K562 (cell line): ENCODE results near the gene IL1RAPL2. TPM values are rescaled to one million over a fixed set of nuclear protein-coding genes. Genes with fewer than 3 reads are reported as not detected.

Source experiments
- ATAC-seq: fragments of 200-7000 bp; cut with Tn5 transposase; 3 replicates; pipeline ENCODE4 v1.9.1; 2020; ENCODE audit warnings: moderate library complexity
- BruUV-seq: library from RNA; stranded (reverse); fragments of 400-500 nt; replicated peaks from 2 replicates; lab custom pipeline; 2021; lab: Mats Ljungman, UMichigan
- CTCF ChIA-PET: fragments of 300-600 bp; formaldehyde crosslinking; extraction: SDS; loops from one replicate; lab custom pipeline; 2021; ENCODE audit warnings: low intra/inter-chr PET ratio; lab: Yijun Ruan, JAX
- POLR2A ChIA-PET: fragments of 300-600, 350-650 bp; sonication (Branson Sonifier 250); formaldehyde crosslinking; extraction: SDS; loops from one replicate; lab custom pipeline; 2021; ENCODE audit warnings: antibody characterized with exemption, inconsistent platforms; lab: Yijun Ruan, JAX
- DNase-seq, 4 experiments: peaks; one replicate each; pipeline versions ENCODE4 v3.0.0 to v3.0.0-alpha.2; 2011 to 2018; ENCODE audit warnings: low spot score in 3 of 4, mixed read lengths in 3 of 4; ENCODE audit errors: extremely low read depth in 1 of 4
- FAIRE-seq: peaks from 2 replicates; lab custom pipeline; 2011; peaks lifted over from hg19 to GRCh38; lab: Jason Lieb, UNC
- H2AFZ ChIP-seq: 2 replicates; pipeline ENCODE4 v1.6.0; 2011; ENCODE audit warnings: low read depth, low read length, control low read depth, inconsistent platforms
- H3K27ac ChIP-seq: fragments of 200-600 bp; 3 replicates; pipeline ENCODE4 v1.8.0; 2011; ENCODE audit warnings: low read depth, mild to moderate bottlenecking, control low read depth, inconsistent platforms, low read length, moderate library complexity, mixed read lengths; ENCODE audit errors: extremely low read depth
- H3K27me3 ChIP-seq, 2 experiments: fragments of 300-600 bp in 1 of 2; 2 replicates in 1 of 2; 3 replicates in 1 of 2; pipeline versions ENCODE4 v1.6.0 to v1.8.0; 2011; ENCODE audit warnings: inconsistent platforms in 2 of 2, low read length in 2 of 2, mild to moderate bottlenecking in 1 of 2, mixed read lengths in 1 of 2, moderate library complexity in 1 of 2; ENCODE audit not compliant: control insufficient read depth in 2 of 2, insufficient read depth in 2 of 2
- H3K36me3 ChIP-seq: fragments of 300-600 bp; 3 replicates; pipeline ENCODE4 v1.8.0; 2011; ENCODE audit warnings: mild to moderate bottlenecking, low read length, inconsistent platforms; ENCODE audit not compliant: control insufficient read depth, insufficient read depth
- H3K4me1 ChIP-seq, 2 experiments: fragments of 200-600 bp in 1 of 2; replicated peaks in 1 of 2; 2 replicates in 1 of 2; 3 replicates in 1 of 2; pipeline versions ENCODE4 v1.5.1 to v1.8.0; 2011; ENCODE audit warnings: inconsistent platforms in 2 of 2, low read length in 2 of 2, mild to moderate bottlenecking in 1 of 2, mixed read lengths in 1 of 2, moderate library complexity in 1 of 2; ENCODE audit not compliant: control insufficient read depth in 2 of 2, insufficient read depth in 2 of 2
- H3K4me2 ChIP-seq: 2 replicates; pipeline ENCODE4 v1.6.1; 2011; ENCODE audit warnings: low read length, control low read depth, inconsistent platforms, mixed read lengths; ENCODE audit not compliant: insufficient read depth
- H3K4me3 ChIP-seq: fragments of 200-600 bp; sonication (generic), shearing (Covaris generic); 2 replicates; pipeline ENCODE4 v1.5.1; 2016; ENCODE audit warnings: control low read depth, inconsistent platforms
- H3K79me2 ChIP-seq: fragments of 200-600 bp; 3 replicates; pipeline ENCODE4 v1.8.0; 2011; ENCODE audit warnings: low read length, inconsistent platforms; ENCODE audit not compliant: control insufficient read depth, insufficient read depth
- H3K9ac ChIP-seq, 2 experiments: 2 replicates each; pipeline versions ENCODE4 v1.6.0 to v1.6.1; 2011; ENCODE audit warnings: low read depth in 2 of 2, low read length in 2 of 2, control low read depth in 1 of 2, inconsistent platforms in 1 of 2, mild to moderate bottlenecking in 1 of 2, mixed read lengths in 1 of 2; ENCODE audit not compliant: insufficient read depth in 1 of 2
- H3K9me1 ChIP-seq: one replicate; pipeline ENCODE4 v1.6.0; 2011; ENCODE audit warnings: inconsistent platforms, mild to moderate bottlenecking, low read length, moderate library complexity; ENCODE audit not compliant: control insufficient read depth, insufficient read depth
- H3K9me3 ChIP-seq: replicated peaks from 2 replicates; pipeline ENCODE4 v1.5.1; 2011; ENCODE audit warnings: low read depth, low read length, inconsistent platforms; ENCODE audit not compliant: control insufficient read depth, insufficient read depth
- H4K20me1 ChIP-seq: replicated peaks from 2 replicates; pipeline ENCODE4 v1.6.1; 2011; ENCODE audit warnings: low read length, inconsistent platforms, mixed read lengths; ENCODE audit not compliant: control insufficient read depth, insufficient read depth
- JUN ChIP-seq, 2 experiments: sonication (generic) in 1 of 2; formaldehyde crosslinking in 1 of 2; IDR thresholded peaks; 2 replicates each; pipeline versions ENCODE4 v1.6.1 to v1.8.0; 2012 to 2022; ENCODE audit warnings: borderline replicate concordance in 2 of 2, mild to moderate bottlenecking in 2 of 2, improper control_type of control experiment in 1 of 2, low read depth in 1 of 2, low read length in 1 of 2, missing genetic modification reagents in 1 of 2
- JUNB ChIP-seq: fragments of 450-650 bp; formaldehyde crosslinking; conservative IDR thresholded peaks from 2 replicates; pipeline ENCODE4 v1.4.0; 2020; ENCODE audit warnings: mild to moderate bottlenecking
- SMC3 ChIP-seq: conservative IDR thresholded peaks from 2 replicates; pipeline ENCODE4 v1.6.1; 2011; ENCODE audit warnings: low read depth, low read length, improper control_type of control experiment; ENCODE audit not compliant: insufficient read depth
- ZBTB7A ChIP-seq: IDR thresholded peaks from 2 replicates; pipeline ENCODE4 v1.6.1; 2011; ENCODE audit warnings: low read depth, mild to moderate bottlenecking, low read length, moderate library complexity, borderline replicate concordance; ENCODE audit not compliant: control insufficient read depth
- ZNF316 ChIP-seq: fragments of 450-650 bp; IDR thresholded peaks from 2 replicates; pipeline ENCODE4 v1.6.1; 2016
- ZNF584 ChIP-seq: fragments of 200-800 bp; sonication (Bioruptor generic); IDR thresholded peaks from 2 replicates; pipeline ENCODE4 v1.6.1; 2016; ENCODE audit warnings: low read depth, mild to moderate bottlenecking, missing genetic modification characterization, missing compliant biosample characterization
- ZNF592 ChIP-seq: fragments of 450-650 bp; IDR thresholded peaks from 2 replicates; pipeline ENCODE4 v1.6.1; 2017; ENCODE audit warnings: antibody characterized with exemption, mild to moderate bottlenecking
- whole genome bisulfite sequencing: fragments of 100-300 bp; shearing (Covaris generic); methylation state at CpG from one replicate; pipeline ENCODE4 v1.1.6; 2016; ENCODE audit warnings: low coverage, mixed read lengths; ENCODE audit not compliant: insufficient coverage; ENCODE audit errors: missing lambda C conversion rate; 5-methylcytosine and 5-hydroxymethylcytosine counted together
- in situ Hi-C: fragments of 300-500 bp; cut with MboI; formaldehyde crosslinking; loops from 4 replicates; pipeline ENCODE4 v1.15.0; 2018; ENCODE audit warnings: inconsistent platforms, mixed read lengths
- intact Hi-C: fragments of 100-400 bp; cut with micrococcal nuclease; formaldehyde crosslinking; loops from 2 replicates; pipeline ENCODE4 v1.14.2; 2022
- polyA plus RNA-seq, 8 experiments: library from polyadenylated mRNA; depleted of rRNA in 4 of 8; stranded (reverse) in 5 of 8; unstranded in 3 of 8; fragments of >200 nt; fragmentation: Nextera tagmentation in 2 of 8; fragmentation: Illumina TruSeq in 1 of 8; extraction: Ambion mirVana in 2 of 8; extraction: Trizol in 1 of 8; gene quantifications; 2 replicates each; pipeline versions ENCODE4 v1.2.1 to v1.2.3, GENCODE V29; 2011 to 2014; ENCODE audit warnings: inconsistent platforms in 1 of 8, missing spikeins in 1 of 8
- total RNA-seq, 7 experiments: library from RNA; depleted of rRNA in 6 of 7; stranded (reverse); fragments of >200 nt in 6 of 7; fragmentation: Illumina TruSeq in 2 of 7; extraction: Trizol in 2 of 7; gene quantifications; 2 replicates each; pipeline versions ENCODE4 v1.2.1 to v1.2.3, GENCODE V29; 2011 to 2021; ENCODE audit warnings: low replicate concordance in 1 of 7
- TF ChIP-seq, protein P1 (sequence below): fragments of 450-650 bp; formaldehyde crosslinking; IDR thresholded peaks from 2 replicates; pipeline ENCODE4 v1.4.0; 2020; ENCODE audit warnings: mild to moderate bottlenecking, moderate library complexity
- TF ChIP-seq, protein P2 (sequence below): fragments of 250-450 bp; sonication (Bioruptor Pico); IDR thresholded peaks from 2 replicates; pipeline ENCODE4 v1.5.0; 2020; ENCODE audit warnings: mild to moderate bottlenecking, borderline replicate concordance

Gene IL1RAPL2
- total and polyA plus RNA-seq, 9 of the 15 experiments (the other 6 are each of a cell fraction or from before 2014, with no cell fraction given) = not detected

GRCh38 chrX:104833401-104833800 is 267.4 kb downstream of the IL1RAPL2 start:
- no peaks in the 10 kb centered on the region for H3K4me1 ChIP-seq
- intact Hi-C loops (no loop called here), in situ Hi-C loops (no loop called here)
- BruUV-seq = no TSS peak
- no peak overlapping the region for H3K27ac ChIP-seq
- TF ChIP-seq ZBTB7A (no peak), JUNB (CRISPR knock-in tag) (no peak), ZNF316 (no peak), ZNF592 (no peak), SMC3 (no peak), ZNF584 (no peak), JUN (IDR thresholded peaks at IDR 0.05; ENCODE audit: borderline replicate concordance, low read depth, low read length) (no peak), JUN (CRISPR knock-in tag; IDR thresholded peaks at IDR 0.05; ENCODE audit: borderline replicate concordance) (no peak)
- TF ChIP-seq, protein P1, sequence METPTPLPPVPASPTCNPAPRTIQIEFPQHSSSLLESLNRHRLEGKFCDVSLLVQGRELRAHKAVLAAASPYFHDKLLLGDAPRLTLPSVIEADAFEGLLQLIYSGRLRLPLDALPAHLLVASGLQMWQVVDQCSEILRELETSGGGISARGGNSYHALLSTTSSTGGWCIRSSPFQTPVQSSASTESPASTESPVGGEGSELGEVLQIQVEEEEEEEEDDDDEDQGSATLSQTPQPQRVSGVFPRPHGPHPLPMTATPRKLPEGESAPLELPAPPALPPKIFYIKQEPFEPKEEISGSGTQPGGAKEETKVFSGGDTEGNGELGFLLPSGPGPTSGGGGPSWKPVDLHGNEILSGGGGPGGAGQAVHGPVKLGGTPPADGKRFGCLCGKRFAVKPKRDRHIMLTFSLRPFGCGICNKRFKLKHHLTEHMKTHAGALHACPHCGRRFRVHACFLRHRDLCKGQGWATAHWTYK = no peak
- TF ChIP-seq, protein P2, sequence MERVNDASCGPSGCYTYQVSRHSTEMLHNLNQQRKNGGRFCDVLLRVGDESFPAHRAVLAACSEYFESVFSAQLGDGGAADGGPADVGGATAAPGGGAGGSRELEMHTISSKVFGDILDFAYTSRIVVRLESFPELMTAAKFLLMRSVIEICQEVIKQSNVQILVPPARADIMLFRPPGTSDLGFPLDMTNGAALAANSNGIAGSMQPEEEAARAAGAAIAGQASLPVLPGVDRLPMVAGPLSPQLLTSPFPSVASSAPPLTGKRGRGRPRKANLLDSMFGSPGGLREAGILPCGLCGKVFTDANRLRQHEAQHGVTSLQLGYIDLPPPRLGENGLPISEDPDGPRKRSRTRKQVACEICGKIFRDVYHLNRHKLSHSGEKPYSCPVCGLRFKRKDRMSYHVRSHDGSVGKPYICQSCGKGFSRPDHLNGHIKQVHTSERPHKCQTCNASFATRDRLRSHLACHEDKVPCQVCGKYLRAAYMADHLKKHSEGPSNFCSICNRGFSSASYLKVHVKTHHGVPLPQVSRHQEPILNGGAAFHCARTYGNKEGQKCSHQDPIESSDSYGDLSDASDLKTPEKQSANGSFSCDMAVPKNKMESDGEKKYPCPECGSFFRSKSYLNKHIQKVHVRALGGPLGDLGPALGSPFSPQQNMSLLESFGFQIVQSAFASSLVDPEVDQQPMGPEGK (CRISPR knock-in tag) = no peak
- H3K79me2 ChIP-seq = no peaks in the 10 kb centered on the region
- POLR2A ChIA-PET = no interaction called here
- FAIRE-seq (no peak), DNase-seq (no peak), ATAC-seq (no peak)
- no peaks in the 10 kb centered on the region for H3K27me3 ChIP-seq
- H3K9me3 ChIP-seq = no peaks in the 10 kb centered on the region
- no peak overlapping the region for H3K4me3 ChIP-seq
- no peaks in the 10 kb centered on the region for H3K9me1 ChIP-seq
- WGBS = 0% methylated on average over 2 of the region's 2 CpGs
- no peaks in the 10 kb centered on the region for H4K20me1 ChIP-seq
- H3K9ac ChIP-seq = no peak overlapping the region
- H3K36me3 ChIP-seq = no peaks in the 10 kb centered on the region
- H2AFZ ChIP-seq = no peak overlapping the region
- CTCF ChIA-PET = no interaction called here
- no peak overlapping the region for H3K4me2 ChIP-seq
